ENCODE measurements around the gene PSME4.
"Not testable (repeated sequence)": the region's sequence is repeated elsewhere in the genome, so short reads cannot be mapped to it uniquely, and the experiment has no call there.

The PSME4 gene

DNA sequence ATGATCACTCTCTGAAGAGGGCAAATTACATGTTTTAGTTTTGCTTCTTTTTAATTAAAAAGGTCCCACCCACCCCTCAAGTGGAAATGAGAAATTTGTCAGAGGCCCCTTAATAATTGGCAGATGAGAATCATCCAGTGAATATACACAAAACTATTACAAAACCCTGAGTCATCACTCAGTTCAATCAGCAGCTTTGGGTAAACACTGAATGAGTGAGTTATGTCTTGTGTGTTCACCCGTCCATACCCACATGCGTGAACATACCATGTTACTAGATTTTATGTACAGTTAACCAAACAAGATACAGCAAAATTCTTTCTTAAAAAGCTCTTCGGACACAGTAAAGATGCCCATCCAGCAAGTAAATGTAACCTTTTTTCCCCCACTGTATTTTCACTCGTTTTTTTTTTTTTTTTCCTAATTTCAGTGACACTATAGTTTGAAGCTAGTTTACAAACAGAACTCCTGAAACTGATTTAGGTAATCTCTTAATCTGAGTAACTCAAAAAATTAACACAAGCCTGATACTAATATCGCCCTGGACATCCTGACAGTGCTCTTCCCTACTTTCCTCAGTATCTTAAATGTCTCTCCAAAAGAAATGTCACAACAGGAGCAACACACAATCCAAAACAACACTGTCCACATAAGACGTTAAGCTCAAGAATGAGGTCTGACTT is 1.4 kb downstream of the PSME4 start:
- DNase-seq (ENCODE audit: low read depth), result peak; percentile 58
- peak overlapping the region; percentile 94 for H3K4me3 ChIP-seq (ENCODE audit: low read depth, low read length)

GRCh38 chr2:53964987-53965687 is 5.7 kb downstream of the PSME4 start:
- H3K4me3 ChIP-seq (ENCODE audit: low read depth, low read length), result no peak overlapping the region
- no peak for DNase-seq (ENCODE audit: low read depth)

DNA sequence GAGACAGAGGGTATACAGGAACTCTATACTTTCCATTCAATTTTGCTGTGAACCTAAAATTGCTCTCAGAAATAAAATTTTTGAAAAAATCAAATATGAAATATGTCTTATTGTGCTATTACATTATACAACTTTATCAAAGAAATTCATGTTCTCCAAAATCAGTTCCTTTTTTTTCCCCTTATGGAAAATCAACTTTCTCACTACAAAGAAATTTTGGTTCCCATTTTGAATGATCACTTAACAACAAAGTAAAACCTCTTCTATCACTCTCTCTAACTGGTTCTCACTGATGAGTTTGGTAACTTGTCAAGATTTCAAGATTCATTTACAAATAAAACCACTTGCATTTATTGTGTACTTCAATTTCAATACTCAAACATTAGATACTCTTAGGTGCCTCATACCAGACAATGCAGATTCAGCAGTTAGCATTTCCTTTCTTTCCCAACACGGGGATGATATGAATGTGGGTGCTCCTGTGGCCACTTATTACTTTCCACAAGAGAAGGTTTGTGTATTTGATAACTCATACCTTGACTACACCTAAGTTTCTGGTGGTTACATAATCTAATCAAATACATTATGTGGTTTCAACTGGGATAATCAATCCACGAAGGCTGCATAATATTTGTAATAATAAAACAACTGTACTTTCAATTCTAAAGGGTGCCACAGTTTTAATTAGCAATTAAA is 6.4 kb downstream of the PSME4 start:
- H3K4me3 ChIP-seq (ENCODE audit: low read depth, low read length), result no peak overlapping the region
- no peak for DNase-seq (ENCODE audit: low read depth)

GRCh38 chr2:53961478-53962216 is 9.1 kb downstream of the PSME4 start:
- H3K4me3 ChIP-seq (ENCODE audit: low read depth, low read length); DNase-seq (ENCODE audit: low read depth): not testable (repeated sequence)

- H3K4me3 ChIP-seq (ENCODE audit: low read depth, low read length), result no peak overlapping the region
- DNase-seq (ENCODE audit: low read depth), result no peak
These were observed 10.3 kb downstream of the PSME4 start for GRCh38 chr2:53960476-53960875.

DNA sequence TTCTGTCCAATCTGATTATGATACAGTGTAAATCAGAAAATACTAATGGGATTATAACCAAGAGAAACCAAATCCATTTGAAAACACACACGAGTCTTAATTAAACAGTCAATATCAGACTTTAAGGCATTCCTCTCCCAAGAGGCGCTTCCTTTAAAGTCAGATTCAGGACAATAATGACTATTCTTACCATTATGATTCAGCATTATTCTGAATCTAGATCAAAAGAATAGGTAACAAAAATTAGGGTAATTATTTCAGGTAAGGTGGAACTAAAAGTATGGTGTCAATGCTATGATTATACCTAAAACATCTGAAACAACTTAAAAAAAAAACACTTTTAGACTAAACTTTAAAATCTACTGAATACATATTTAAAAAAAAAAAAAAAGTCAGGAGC is 12.3 kb downstream of the PSME4 start:
- no peak overlapping the region for H3K4me3 ChIP-seq (ENCODE audit: low read depth, low read length)
- DNase-seq (ENCODE audit: low read depth), result no peak

DNA sequence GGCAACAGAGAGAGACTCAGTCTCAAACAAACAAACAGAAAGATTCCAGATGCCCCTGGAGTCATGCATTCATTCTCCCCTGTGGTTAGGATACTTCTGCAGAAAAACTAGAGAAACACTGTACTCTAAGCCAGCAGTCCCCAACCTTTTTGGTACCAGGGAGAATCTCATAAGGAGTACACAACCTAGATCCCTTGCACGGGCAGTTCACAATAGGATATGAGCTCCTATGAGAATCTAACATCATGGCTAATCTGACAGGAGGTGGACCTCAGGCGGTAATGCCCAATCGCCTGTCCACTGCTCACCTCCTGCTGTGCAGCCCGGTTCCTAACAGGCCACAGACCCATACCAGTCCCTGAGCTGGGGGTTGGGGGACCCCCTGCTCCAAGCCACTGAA is 18.3 kb downstream of the PSME4 start:
- no peak overlapping the region for H3K4me3 ChIP-seq (ENCODE audit: low read depth, low read length)
- no peak for DNase-seq (ENCODE audit: low read depth)

- DNase-seq (ENCODE audit: low read depth), result no peak
- H3K4me3 ChIP-seq (ENCODE audit: low read depth, low read length), result no peak overlapping the region
These were observed 21.3 kb downstream of the PSME4 start for GRCh38 chr2:53949457-53949856.

DNA sequence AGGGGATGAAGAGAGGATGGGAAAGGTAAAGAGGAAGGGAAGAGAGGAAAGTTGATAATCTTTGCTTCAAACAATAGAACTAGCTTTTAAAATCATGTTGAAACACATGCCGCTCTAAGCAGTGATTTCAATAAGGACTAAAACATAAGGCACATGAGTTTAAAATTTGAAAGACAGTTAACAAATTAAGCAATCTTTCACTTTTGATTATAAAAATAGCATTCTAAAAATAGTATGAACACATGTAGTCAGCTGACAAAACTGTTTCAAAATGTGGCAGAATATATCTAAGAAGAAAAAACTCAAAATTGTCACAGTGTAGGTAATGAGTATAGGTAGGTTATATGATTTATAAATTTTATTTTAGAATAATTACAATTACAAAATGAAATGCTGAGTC is 25.3 kb downstream of the PSME4 start:
- DNase-seq (ENCODE audit: low read depth), result no peak
- H3K4me3 ChIP-seq (ENCODE audit: low read depth, low read length), result no peak overlapping the region

GRCh38 chr2:53944542-53944941 is 26.3 kb downstream of the PSME4 start:
- DNase-seq (ENCODE audit: low read depth), result no peak
- H3K4me3 ChIP-seq (ENCODE audit: low read depth, low read length), result no peak overlapping the region

GRCh38 chr2:53942280-53942679 is 28.5 kb downstream of the PSME4 start:
- no peak for DNase-seq (ENCODE audit: low read depth)
- no peak overlapping the region for H3K4me3 ChIP-seq (ENCODE audit: low read depth, low read length)

DNA sequence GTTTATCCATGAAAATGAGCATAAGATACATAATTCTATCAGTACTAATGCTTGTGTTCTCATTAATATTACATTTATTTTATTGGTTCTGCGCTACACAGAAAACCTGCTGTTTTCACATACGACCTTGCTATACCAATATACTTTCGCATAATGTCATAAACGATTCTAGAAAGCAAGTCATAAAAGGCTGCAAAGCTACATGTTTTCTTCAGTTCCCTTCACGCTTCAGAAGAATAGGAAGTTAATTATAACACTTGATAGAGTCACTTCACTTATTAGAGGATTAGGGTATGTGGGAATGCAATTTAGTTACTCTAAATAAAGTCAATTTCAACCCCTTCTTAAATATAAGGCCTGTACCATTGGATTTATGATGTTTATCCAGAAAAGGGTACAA is 29.0 kb downstream of the PSME4 start:
- no peak overlapping the region for H3K4me3 ChIP-seq (ENCODE audit: low read depth, low read length)
- no peak for DNase-seq (ENCODE audit: low read depth)

DNA sequence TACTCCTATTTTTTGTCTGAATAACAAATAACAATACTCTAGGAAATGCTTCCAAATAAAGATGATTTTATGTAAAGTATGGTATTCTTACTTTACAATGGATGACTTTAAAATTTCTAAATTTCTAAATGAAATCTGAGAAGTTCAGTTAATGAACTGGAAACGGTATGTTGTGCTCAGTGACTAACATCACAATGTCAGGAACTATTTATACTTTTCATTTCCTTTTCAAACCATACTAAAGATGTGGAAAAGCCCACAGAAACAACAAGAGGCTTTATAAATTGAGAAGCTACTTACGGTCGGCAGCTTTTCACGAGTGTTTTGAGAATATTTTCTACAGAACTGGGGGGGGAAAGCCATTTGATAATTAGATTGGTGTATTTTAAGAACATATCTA is 31.1 kb downstream of the PSME4 start:
- no peak overlapping the region for H3K4me3 ChIP-seq (ENCODE audit: low read depth, low read length)
- DNase-seq (ENCODE audit: low read depth), result no peak

GRCh38 chr2:53938904-53939303 is 31.9 kb downstream of the PSME4 start:
- no peak overlapping the region for H3K4me3 ChIP-seq (ENCODE audit: low read depth, low read length)
- no peak for DNase-seq (ENCODE audit: low read depth)

GRCh38 chr2:53933329-53933728 is 37.5 kb downstream of the PSME4 start:
- no peak overlapping the region for H3K4me3 ChIP-seq (ENCODE audit: low read depth, low read length)
- no peak for DNase-seq (ENCODE audit: low read depth)

DNA sequence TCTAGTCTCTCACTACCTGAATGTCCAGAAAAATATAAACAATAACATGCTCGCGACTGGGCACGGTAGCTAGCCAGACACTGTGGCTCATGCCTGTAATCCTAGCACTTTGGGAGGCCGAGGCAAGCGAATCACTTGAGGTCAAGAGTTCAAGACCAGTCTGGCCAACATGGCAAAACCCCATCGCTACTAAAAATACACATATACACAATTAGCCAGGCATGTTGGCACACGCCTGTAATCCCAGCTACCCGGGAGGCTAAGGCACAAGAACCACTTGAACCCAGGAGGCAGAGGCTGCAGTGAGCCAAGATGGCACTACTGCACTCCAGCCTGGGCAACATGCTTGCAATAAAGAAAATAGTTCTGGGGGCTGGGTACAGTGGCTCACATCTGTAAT is 44.5 kb downstream of the PSME4 start:
- H3K4me3 ChIP-seq (ENCODE audit: low read depth, low read length); DNase-seq (ENCODE audit: low read depth): not testable (repeated sequence)

DNA sequence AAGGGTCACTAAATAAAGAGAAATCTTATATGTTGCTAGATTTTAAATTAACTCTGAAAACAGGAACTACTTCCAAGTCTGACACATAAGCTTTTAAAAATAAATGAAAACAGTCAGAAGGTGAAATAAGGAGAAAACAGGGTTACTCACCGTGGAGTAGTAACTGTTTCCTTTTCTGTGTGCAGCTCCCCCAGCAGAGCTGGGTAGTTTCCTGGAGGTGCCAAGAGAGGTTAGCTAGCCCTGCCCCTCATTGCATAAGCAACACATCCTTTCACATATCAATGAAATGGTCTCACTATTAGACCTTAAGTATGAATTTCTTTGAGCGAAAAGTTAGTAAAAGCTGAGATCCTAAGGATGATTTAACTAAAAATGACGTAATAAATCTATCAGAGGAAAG is 57.1 kb downstream of the PSME4 start:
- peak; percentile 43 for DNase-seq (ENCODE audit: low read depth)
- H3K4me3 ChIP-seq (ENCODE audit: low read depth, low read length), result no peak overlapping the region

- DNase-seq (ENCODE audit: low read depth), result no peak
- H3K4me3 ChIP-seq (ENCODE audit: low read depth, low read length), result no peak overlapping the region
These were observed 59.2 kb downstream of the PSME4 start for GRCh38 chr2:53911434-53912189.

- DNase-seq (ENCODE audit: low read depth), result no peak
- H3K4me3 ChIP-seq (ENCODE audit: low read depth, low read length), result no peak overlapping the region
These were observed 63.2 kb downstream of the PSME4 start for GRCh38 chr2:53907582-53907981.

Data from skeletal muscle cell (primary cell).